Stomach (tissue), 4 donors: Measurements from ENCODE around the gene SYNCRIP.

Experiments used
- CTCF ChIP-seq, 7 experiments: fragments of 450-650 bp in 4 of 7; fragments of 200-600 bp in 3 of 7; sonication (generic) in 3 of 7; IDR thresholded peaks; one replicate each; pipeline ENCODE4 v1.5.1; 2016 to 2019; ENCODE audit warnings: antibody characterized with exemption in 7 of 7, control low read depth in 2 of 7, mild to moderate bottlenecking in 1 of 7
- POLR2A ChIP-seq, 4 donors: fragments of 450-650 bp; IDR thresholded peaks; one replicate each; pipeline ENCODE4 v1.6.1; 2016; ENCODE audit warnings: antibody characterized with exemption in 4 of 4, control low read depth in 2 of 4, mild to moderate bottlenecking in 1 of 4, moderate library complexity in 1 of 4
- POLR2AphosphoS5 ChIP-seq, 3 donors: sonication (generic); formaldehyde crosslinking; IDR thresholded peaks; one replicate each; pipeline ENCODE4 v1.6.1; 2016; ENCODE audit warnings: antibody characterized with exemption in 3 of 3

GRCh38 chr6:85569323-85569722 is 73.4 kb downstream of the SYNCRIP start:
- TF ChIP-seq POLR2AphosphoS5 (IDR thresholded peaks at IDR 0.05) (no peak), POLR2A (IDR thresholded peaks at IDR 0.05) (no peak), CTCF (IDR thresholded peaks at IDR 0.05) (no peak)
